HG03159 (cell line): ENCODE measurements around the gene TMEM259.

ENCODE experiments used
- ATAC-seq: cut with Tn5 transposase; IDR thresholded peaks from one replicate; pipeline ENCODE4 v1.9.1; 2021; ENCODE audit warnings: mild to moderate bottlenecking, moderate library complexity; ENCODE audit not compliant: unreplicated experiment

TMEM259 gene

GRCh38 chr19:964761-965694, 55.9 kb downstream of the TMEM259 start:
- ATAC-seq = no peak

GRCh38 chr19:964116-964520, 56.8 kb downstream of the TMEM259 start:
- ATAC-seq = no peak

DNA sequence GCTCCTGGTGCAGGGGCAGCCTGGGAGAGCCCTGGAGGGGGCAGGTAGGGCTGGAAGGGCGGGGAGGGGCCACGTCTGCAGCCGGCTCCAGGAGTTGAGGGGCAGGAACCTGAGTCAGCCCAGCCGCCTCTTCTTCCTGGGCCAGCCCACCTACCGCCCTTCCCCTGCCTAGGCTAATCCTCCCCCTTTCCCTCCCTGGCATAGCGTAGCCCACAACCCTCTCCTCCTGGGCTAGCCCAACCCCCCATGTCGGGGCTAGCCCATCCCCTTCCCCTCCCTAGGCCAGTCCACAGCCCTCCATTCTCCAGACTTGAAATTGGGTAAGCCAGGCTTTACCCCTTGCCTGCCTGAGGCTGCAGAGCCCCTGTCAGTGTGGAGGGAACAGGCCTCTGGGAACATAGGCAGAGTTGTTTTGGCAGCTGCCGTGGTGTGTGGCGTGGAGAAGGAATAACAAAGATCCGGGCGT, 57.4 kb downstream of the TMEM259 start:
- no peak for ATAC-seq

DNA sequence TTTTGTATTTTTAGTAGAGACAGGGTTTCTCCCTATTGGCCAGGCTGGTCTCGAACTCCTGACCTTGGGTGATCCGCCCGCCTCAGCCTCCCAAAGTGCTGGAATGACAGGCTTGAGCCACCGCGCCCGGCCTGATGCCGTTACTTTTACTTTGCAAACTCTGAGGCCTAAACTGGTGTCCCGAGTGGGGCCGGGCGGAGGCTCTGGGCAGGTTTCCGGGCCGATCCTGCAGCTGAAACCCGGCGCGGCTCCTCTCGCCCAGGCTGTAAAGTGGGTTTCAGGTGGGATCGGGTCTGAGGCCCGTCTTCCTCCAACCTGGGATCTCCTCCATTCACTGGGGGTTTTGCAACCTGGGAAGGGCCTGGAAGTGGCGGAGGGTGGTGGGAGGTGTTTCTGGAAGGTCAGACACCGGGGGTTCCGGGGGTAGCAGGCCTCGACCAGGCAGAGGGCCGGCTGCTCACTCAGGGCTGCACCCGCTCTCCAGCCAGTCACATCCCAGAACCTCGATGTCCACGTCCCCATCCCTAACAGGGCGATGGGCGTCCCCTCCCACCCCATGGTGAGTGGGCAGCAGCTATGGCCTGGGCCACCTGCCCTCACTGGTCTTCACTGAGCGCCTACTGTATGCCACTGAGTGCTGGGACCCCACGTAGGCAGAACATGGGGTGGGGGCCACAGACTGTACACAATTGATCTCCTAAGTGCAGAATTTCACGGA, 58.1 kb downstream of the TMEM259 start:
- ATAC-seq = no peak

- no peak for ATAC-seq
Measured at GRCh38 chr19:961866-962620, 58.9 kb downstream of the TMEM259 start.

DNA sequence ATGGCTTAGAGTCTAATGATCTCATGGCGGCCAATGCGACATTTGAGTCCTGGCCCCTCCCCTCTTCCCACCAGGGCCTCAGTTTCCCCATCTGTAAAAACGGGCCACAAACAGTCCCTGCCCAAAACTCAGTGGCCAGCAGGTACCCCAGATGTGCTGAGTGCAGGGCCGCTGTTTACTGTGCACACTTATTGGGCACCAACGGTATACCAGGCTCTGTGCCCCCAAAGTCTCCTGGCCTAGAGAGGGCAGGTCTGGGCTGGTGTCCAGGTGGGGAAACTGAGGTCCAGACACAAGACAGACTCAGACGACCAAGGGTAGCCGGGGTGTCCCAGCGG, 60.4 kb downstream of the TMEM259 start:
- no peak for ATAC-seq

DNA sequence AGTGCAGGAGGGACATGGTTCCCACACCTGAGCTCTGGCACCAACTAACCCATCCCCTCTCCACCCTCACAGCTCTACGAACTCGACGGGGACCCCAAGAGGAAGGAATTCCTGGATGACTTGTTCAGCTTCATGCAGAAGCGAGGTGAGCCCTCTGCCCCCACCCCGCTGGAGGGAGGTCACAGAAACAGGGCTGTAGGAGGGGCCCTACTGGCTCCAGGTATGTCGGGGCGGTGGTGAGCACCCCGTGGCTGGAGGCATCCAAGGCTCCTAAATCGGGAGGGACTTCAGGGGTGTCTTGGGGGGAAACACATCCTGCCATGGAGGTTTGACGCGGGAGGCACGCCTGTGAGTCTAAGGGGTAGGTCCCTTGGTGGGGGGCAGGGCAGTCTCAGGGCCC, 60.9 kb downstream of the TMEM259 start:
- ATAC-seq = no peak
